ENCODE measurements around the gene TRMO.

The TRMO gene

GRCh38 chr9:97906236-97906831 lies 16.0 kb downstream of the TRMO start:
- H3K27ac ChIP-seq: no peak overlapping the region
- no peak for DNase-seq (ENCODE audit: low read depth, low spot score)

- no peak for DNase-seq (ENCODE audit: low read depth, low spot score)
- H3K27ac ChIP-seq: no peak overlapping the region
Measured at GRCh38 chr9:97905228-97905627, 17.1 kb downstream of the TRMO start.

GRCh38 chr9:97904725-97905124 lies 17.6 kb downstream of the TRMO start:
- no peak overlapping the region for H3K27ac ChIP-seq
- DNase-seq (ENCODE audit: low read depth, low spot score): no peak

GRCh38 chr9:97903177-97903576 lies 19.1 kb downstream of the TRMO start:
- no peak overlapping the region for H3K27ac ChIP-seq
- no peak for DNase-seq (ENCODE audit: low read depth, low spot score)

DNA sequence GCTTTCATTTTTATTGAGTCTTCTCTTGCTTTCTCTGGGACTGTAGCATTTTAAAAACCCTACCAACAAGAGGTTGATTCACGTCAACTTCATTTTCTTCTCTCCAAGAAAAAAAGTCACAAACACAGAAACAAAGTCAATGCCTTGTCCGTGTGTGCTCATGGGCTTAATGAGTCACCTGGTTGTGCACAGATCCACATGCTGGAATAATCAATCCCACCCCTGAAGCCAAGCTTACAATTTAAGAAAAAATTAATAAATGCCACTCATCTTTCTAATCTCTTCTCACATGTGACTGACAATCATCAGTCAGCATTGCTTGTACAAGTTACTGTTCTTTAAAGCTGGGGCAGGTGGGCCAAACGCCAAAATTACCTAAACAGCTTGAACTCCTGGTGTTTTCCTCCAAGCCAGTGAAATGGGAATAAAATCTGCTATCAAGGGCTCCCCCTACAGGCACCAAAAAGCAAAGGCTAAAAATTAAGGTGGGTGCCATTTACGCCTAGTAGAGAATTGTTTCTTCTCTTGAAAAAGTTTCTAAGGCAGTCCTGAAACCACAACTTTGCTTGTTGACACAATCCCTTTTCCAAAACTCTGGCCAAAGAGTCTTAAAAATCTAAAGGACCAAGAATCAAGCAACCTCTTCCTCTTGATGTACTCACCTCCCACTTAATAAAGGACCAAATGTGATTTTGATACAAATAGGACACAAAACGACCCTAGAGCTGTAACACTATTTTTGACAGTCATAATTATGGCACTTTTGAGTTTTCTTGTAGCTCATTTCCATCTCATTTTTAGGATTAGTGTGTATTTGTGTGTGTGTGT lies 21.3 kb downstream of the TRMO start:
- H3K27ac ChIP-seq: no peak overlapping the region
- DNase-seq (ENCODE audit: low read depth, low spot score): no peak

- H3K27ac ChIP-seq: no peak overlapping the region
- DNase-seq (ENCODE audit: low read depth, low spot score): no peak
Measured at GRCh38 chr9:97900103-97900737, 22.1 kb downstream of the TRMO start.

- no peak overlapping the region for H3K27ac ChIP-seq
- no peak for DNase-seq (ENCODE audit: low read depth, low spot score)
Measured at GRCh38 chr9:97895695-97896332, 26.5 kb downstream of the TRMO start.

GRCh38 chr9:97895211-97895610 lies 27.1 kb downstream of the TRMO start:
- H3K27ac ChIP-seq: no peak overlapping the region
- no peak for DNase-seq (ENCODE audit: low read depth, low spot score)

DNA sequence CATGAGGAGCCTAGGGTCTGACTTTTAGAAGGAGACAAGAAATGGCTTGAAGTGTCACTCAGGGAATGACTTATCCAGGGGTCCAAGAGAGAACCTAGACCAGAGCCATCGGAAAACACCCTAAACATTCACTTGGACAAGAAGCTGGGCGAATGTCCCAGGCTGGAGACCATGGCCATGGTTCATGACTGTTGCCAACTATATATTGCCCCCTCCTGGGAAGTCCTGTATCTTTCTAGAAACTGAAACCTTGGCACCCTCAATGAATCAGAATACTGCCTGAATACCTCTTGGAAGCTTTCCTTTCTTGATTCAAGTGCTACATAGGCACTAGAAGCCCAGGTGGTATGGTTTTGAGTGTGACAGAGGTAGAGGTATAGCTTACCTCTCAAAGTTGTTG lies 29.9 kb downstream of the TRMO start:
- no peak overlapping the region for H3K27ac ChIP-seq
- DNase-seq (ENCODE audit: low read depth, low spot score): no peak

DNA sequence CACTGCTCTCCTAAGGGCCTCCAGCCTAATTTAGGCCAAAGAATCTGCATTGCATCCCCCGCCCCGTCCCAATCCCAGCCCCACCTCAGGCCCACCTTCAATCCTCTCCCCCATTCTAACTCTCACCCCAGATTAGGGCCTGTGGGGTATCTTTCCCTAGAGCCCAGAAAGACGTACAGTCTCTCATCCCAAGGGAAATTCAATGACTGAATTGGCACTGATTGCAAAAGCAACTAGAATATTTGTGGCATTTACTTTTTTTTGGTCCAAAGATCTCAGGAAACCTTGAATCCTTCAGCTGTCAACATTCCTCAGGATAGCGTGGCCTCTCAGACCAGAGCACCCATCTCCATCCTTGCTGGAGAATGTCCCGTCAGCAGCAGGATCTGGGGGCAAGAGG lies 30.6 kb downstream of the TRMO start:
- no peak overlapping the region for H3K27ac ChIP-seq
- no peak for DNase-seq (ENCODE audit: low read depth, low spot score)

- no peak for DNase-seq (ENCODE audit: low read depth, low spot score)
- no peak overlapping the region for H3K27ac ChIP-seq
Measured at GRCh38 chr9:97889941-97890887, 32.1 kb downstream of the TRMO start.

- H3K27ac ChIP-seq: no peak overlapping the region
- DNase-seq (ENCODE audit: low read depth, low spot score): no peak
Measured at GRCh38 chr9:97880336-97880735, 42.0 kb downstream of the TRMO start.

- no peak for DNase-seq (ENCODE audit: low read depth, low spot score)
- peak overlapping the region; percentile 95 for H3K27ac ChIP-seq
Measured at GRCh38 chr9:97876061-97876460, 46.2 kb downstream of the TRMO start.

GRCh38 chr9:97875111-97875510 lies 47.2 kb downstream of the TRMO start:
- no peak for DNase-seq (ENCODE audit: low read depth, low spot score)
- no peak overlapping the region for H3K27ac ChIP-seq

GRCh38 chr9:97874624-97875023 lies 47.7 kb downstream of the TRMO start:
- no peak for DNase-seq (ENCODE audit: low read depth, low spot score)
- no peak overlapping the region for H3K27ac ChIP-seq

DNA sequence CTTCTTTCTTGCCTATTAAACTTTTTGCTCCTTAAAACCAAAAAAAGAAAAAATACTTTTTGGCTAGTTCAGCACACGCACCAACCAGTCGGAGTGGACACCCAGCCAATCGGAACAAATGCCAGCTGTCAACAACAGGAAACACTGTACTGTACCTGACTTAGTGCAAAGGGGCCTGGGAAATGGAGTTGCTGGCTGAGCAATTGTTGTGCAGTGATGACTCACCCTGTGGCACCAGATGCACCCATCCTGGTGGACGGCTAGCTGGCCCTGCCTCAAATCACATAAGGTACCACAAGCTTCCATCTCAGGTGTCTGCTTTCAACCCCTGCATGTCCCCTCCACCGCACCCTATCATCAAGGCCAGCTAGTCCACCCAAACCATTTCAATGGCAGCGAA lies 48.4 kb downstream of the TRMO start:
- no peak overlapping the region for H3K27ac ChIP-seq
- no peak for DNase-seq (ENCODE audit: low read depth, low spot score)

- H3K27ac ChIP-seq: no peak overlapping the region
- DNase-seq (ENCODE audit: low read depth, low spot score): no peak
Measured at GRCh38 chr9:97873425-97873824, 48.9 kb downstream of the TRMO start.

GRCh38 chr9:97868859-97869258 lies 53.4 kb downstream of the TRMO start:
- DNase-seq (ENCODE audit: low read depth, low spot score): no peak

DNA sequence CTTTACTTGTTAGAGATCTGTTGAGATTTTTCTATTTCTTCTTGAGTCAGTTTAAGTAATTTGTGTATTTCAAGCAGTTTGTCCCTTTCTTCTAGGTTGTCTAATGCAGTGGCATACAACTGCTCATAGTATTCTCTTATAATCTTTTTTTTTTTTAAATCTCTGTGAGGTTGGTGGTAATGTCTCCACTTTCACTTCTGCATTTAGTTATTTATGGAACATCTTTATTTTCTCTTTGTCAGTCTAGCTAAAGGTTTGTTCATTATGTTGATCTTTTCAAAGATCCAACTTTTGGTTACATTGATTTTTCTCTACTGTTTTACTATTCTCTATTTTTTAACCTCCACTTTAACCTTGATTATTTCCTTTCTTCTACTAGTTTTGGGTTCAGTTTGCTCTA lies 55.5 kb downstream of the TRMO start:
- H3K27ac ChIP-seq: no peak overlapping the region
- DNase-seq (ENCODE audit: low read depth, low spot score): no peak

More at GRCh38 chr9:97868859-97869258, 53.4 kb downstream of the TRMO start:
- no peak overlapping the region for H3K27ac ChIP-seq

- no peak for DNase-seq (ENCODE audit: low read depth, low spot score)
- no peak overlapping the region for H3K27ac ChIP-seq
Measured at GRCh38 chr9:97866300-97866699, 56.0 kb downstream of the TRMO start.
